Body of pancreas (tissue), 4 donors: ENCODE results near the gene IL4I1. TPM values are rescaled to one million over a fixed set of nuclear protein-coding genes. Genes with fewer than 3 reads are reported as not detected.

Experiments used
- ATAC-seq: fragments of 150-250 bp; one replicate; pipeline ENCODE4 v1.9.1; 2016
- DNase-seq, 4 donors: peaks; one replicate each; pipeline ENCODE4 v3.0.0-alpha.2; 2019
- H3K27ac ChIP-seq, 4 donors: fragments of 200-600 bp; sonication (generic); 1 replicate in 3 of 4; 2 replicates in 1 of 4; pipeline versions ENCODE4 v1.5.1 to v1.6.1; 2016 to 2019; ENCODE audit warnings: mild to moderate bottlenecking in 1 of 4, mixed read lengths in 1 of 4, moderate library complexity in 1 of 4
- H3K27me3 ChIP-seq, 2 donors: fragments of 200-600 bp; sonication (generic); one replicate each; pipeline ENCODE4 v1.6.0; 2016; ENCODE audit warnings: mild to moderate bottlenecking in 1 of 2
- H3K36me3 ChIP-seq, 2 donors: fragments of 200-600 bp; sonication (generic); replicated peaks in 1 of 2; 2 replicates each; pipeline ENCODE4 v1.5.1; 2016; ENCODE audit warnings: low read depth in 2 of 2; ENCODE audit not compliant: insufficient read depth in 1 of 2
- H3K4me1 ChIP-seq: fragments of 200-600 bp; sonication (generic); one replicate; pipeline ENCODE4 v1.6.0; 2016
- H3K4me3 ChIP-seq, 2 donors: fragments of 200-600 bp; sonication (generic); 1 replicate in 1 of 2; 2 replicates in 1 of 2; pipeline ENCODE4 v1.5.1; 2016 to 2019
- H3K9me3 ChIP-seq, 3 donors: fragments of 200-600 bp; sonication (generic); 1 replicate in 2 of 3; 2 replicates in 1 of 3; pipeline ENCODE4 v1.5.1; 2016
- CTCF ChIP-seq, 7 experiments: fragments of 450-650 bp in 4 of 7; fragments of 200-600 bp in 3 of 7; sonication (generic) in 3 of 7; IDR thresholded peaks; one replicate each; pipeline ENCODE4 v1.5.1; 2016 to 2019; ENCODE audit warnings: antibody characterized with exemption in 7 of 7
- POLR2A ChIP-seq, 3 donors: fragments of 450-650 bp; IDR thresholded peaks; one replicate each; pipeline ENCODE4 v1.6.1; 2016; ENCODE audit warnings: antibody characterized with exemption in 3 of 3, mild to moderate bottlenecking in 2 of 3
- WGBS, 2 donors: methylation state at CpG; one replicate each; pipeline ENCODE4 v1.1.5; 2017; 5-methylcytosine and 5-hydroxymethylcytosine counted together
- intact Hi-C: fragments of 100-400 bp; cut with DNase I; formaldehyde crosslinking; loops from one replicate; pipeline ENCODE4 v1.15.1; 2023
- total RNA-seq, 2 donors: library from RNA; depleted of rRNA; stranded (reverse); fragments of >200 nt; gene quantifications; one replicate each; pipeline ENCODE4 v1.1.0, GENCODE V29; 2016

The IL4I1 gene
- total RNA-seq, 2 donors from 2014 or later = 0.52 TPM; not detected in 1

GRCh38 chr19:49924004-49924880, 27.6 kb upstream of the IL4I1 start:
- 81 to 91% methylated on average over 19 to 25 of the region's 25 CpGs for WGBS, 2 donors
- Histone ChIP-seq H3K27me3 (no peaks in the 10 kb centered on the region), H3K36me3 (peaks cover 0 to 6% of the 10 kb centered on the region in 2 donors), H3K27ac (no peak overlapping the region), H3K4me1 (peaks cover 15% of the 10 kb centered on the region), H3K9me3 (no peaks in the 10 kb centered on the region), H3K4me3 (no peak overlapping the region)
- intact Hi-C loops = no loop called here
- DNase-seq (no peak), ATAC-seq (no peak)
- TF ChIP-seq POLR2A (IDR thresholded peaks at IDR 0.05) (no peak), CTCF (IDR thresholded peaks at IDR 0.05) (no peak)

- H3K9me3 ChIP-seq = no peaks in the 10 kb centered on the region
- no peaks in the 10 kb centered on the region for H3K27me3 ChIP-seq
- peaks cover 11% of the 10 kb centered on the region for H3K4me1 ChIP-seq
- intact Hi-C loops = no loop called here
- peaks cover 0 to 6% of the 10 kb centered on the region in 2 donors for H3K36me3 ChIP-seq
- TF ChIP-seq CTCF (IDR thresholded peaks at IDR 0.05) (no peak), POLR2A (IDR thresholded peaks at IDR 0.05) (no peak)
- WGBS, 2 donors = 83 to 92% methylated on average over 27 to 30 of the region's 31 CpGs
- ATAC-seq = no peak
- no peak overlapping the region for H3K4me3 ChIP-seq
- H3K27ac ChIP-seq = no peak overlapping the region
- DNase-seq = no peak
These were observed 26.6 kb upstream of the IL4I1 start for GRCh38 chr19:49923055-49924003.

- intact Hi-C loops = no loop called here
- Histone ChIP-seq H3K27me3 (no peaks in the 10 kb centered on the region), H3K9me3 (no peaks in the 10 kb centered on the region), H3K4me3 (no peak overlapping the region), H3K4me1 (no peaks in the 10 kb centered on the region), H3K36me3 (peaks cover 0 to 6% of the 10 kb centered on the region in 2 donors), H3K27ac (no peak overlapping the region)
- ATAC-seq (no peak), DNase-seq (no peak)
- 81 to 90% methylated on average over 17 to 22 of the region's 22 CpGs for WGBS, 2 donors
- no peak for TF ChIP-seq POLR2A (IDR thresholded peaks at IDR 0.05)
- no peak for TF ChIP-seq CTCF (IDR thresholded peaks at IDR 0.05)
These were observed 25.4 kb upstream of the IL4I1 start for GRCh38 chr19:49921871-49922795.

- DNase-seq = no peak
- peaks cover 0 to 6% of the 10 kb centered on the region in 2 donors for H3K36me3 ChIP-seq
- H3K27me3 ChIP-seq = no peaks in the 10 kb centered on the region
- WGBS, 2 donors = 78 to 83% methylated on average over 12 to 23 of the region's 24 CpGs
- no peak overlapping the region for H3K27ac ChIP-seq
- H3K9me3 ChIP-seq = no peaks in the 10 kb centered on the region
- no peak overlapping the region for H3K4me3 ChIP-seq
- intact Hi-C loops = no loop called here
- no peak for ATAC-seq
- no peaks in the 10 kb centered on the region for H3K4me1 ChIP-seq
- TF ChIP-seq CTCF (IDR thresholded peaks at IDR 0.05) (no peak), POLR2A (IDR thresholded peaks at IDR 0.05) (no peak)
These were observed 24.1 kb upstream of the IL4I1 start for GRCh38 chr19:49920624-49921363.
